MCF 10A (cell line): ENCODE measurements around the gene TMEM201. TPM values are rescaled to one million over a fixed set of nuclear protein-coding genes. Genes with fewer than 3 reads are reported as not detected.

Experiments used
- BruUV-seq: library from RNA; stranded (reverse); fragments of 400-500 nt; replicated peaks from 2 replicates; lab custom pipeline; 2021; lab: Mats Ljungman, UMichigan
- CTCF ChIA-PET: fragments of 300-600 bp; sonication (Branson Sonifier 250); formaldehyde crosslinking; extraction: SDS; loops from one replicate; lab custom pipeline; 2021; ENCODE audit warnings: antibody characterized with exemption, inconsistent platforms; lab: Yijun Ruan, JAX
- POLR2A ChIA-PET: fragments of 300-600, 350-650 bp; sonication (Branson Sonifier 250); formaldehyde crosslinking; extraction: SDS; loops from one replicate; lab custom pipeline; 2020; ENCODE audit warnings: antibody characterized with exemption, inconsistent platforms; lab: Yijun Ruan, JAX
- DNase-seq: peaks from one replicate; pipeline ENCODE4 v3.0.0-alpha.2; 2018; ENCODE audit not compliant: unreplicated experiment
- H3K27ac Mint-ChIP-seq: one replicate; pipeline ENCODE4 v1.8.0; 2022; ENCODE audit warnings: mild to moderate bottlenecking, low read depth, mixed read lengths; ENCODE audit not compliant: unreplicated experiment
- H3K27me3 Mint-ChIP-seq: one replicate; pipeline ENCODE4 v1.8.0; 2022; ENCODE audit warnings: mixed read lengths; ENCODE audit not compliant: insufficient read depth, unreplicated experiment
- H3K36me3 Mint-ChIP-seq: one replicate; pipeline ENCODE4 v1.8.0; 2022; ENCODE audit warnings: mild to moderate bottlenecking, moderate library complexity, mixed read lengths; ENCODE audit not compliant: insufficient read depth, unreplicated experiment
- H3K4me1 Mint-ChIP-seq: one replicate; pipeline ENCODE4 v1.8.0; 2022; ENCODE audit warnings: mixed read lengths; ENCODE audit not compliant: insufficient read depth, unreplicated experiment
- H3K4me3 Mint-ChIP-seq: one replicate; pipeline ENCODE4 v1.8.0; 2022; ENCODE audit warnings: mild to moderate bottlenecking, moderate library complexity, mixed read lengths; ENCODE audit not compliant: unreplicated experiment
- H3K9me3 Mint-ChIP-seq: one replicate; pipeline ENCODE4 v1.8.0; 2022; ENCODE audit warnings: mixed read lengths; ENCODE audit not compliant: unreplicated experiment
- CTCF ChIP-seq: fragments of 200-600 bp; IDR thresholded peaks from one replicate; pipeline ENCODE4 v1.8.0; 2022; ENCODE audit warnings: antibody characterized with exemption, mild to moderate bottlenecking; ENCODE audit not compliant: unreplicated experiment
- intact Hi-C: fragments of 100-400 bp; cut with micrococcal nuclease; formaldehyde crosslinking; loops from 2 replicates; pipeline ENCODE4 v1.14.1; 2022
- total RNA-seq: library from RNA; stranded (reverse); gene quantifications from 2 replicates; pipeline ENCODE4 v1.2.3, GENCODE V29; 2022

Gene TMEM201
- total RNA-seq, 1 experiment from 2014 or later: 11.1 TPM

DNA sequence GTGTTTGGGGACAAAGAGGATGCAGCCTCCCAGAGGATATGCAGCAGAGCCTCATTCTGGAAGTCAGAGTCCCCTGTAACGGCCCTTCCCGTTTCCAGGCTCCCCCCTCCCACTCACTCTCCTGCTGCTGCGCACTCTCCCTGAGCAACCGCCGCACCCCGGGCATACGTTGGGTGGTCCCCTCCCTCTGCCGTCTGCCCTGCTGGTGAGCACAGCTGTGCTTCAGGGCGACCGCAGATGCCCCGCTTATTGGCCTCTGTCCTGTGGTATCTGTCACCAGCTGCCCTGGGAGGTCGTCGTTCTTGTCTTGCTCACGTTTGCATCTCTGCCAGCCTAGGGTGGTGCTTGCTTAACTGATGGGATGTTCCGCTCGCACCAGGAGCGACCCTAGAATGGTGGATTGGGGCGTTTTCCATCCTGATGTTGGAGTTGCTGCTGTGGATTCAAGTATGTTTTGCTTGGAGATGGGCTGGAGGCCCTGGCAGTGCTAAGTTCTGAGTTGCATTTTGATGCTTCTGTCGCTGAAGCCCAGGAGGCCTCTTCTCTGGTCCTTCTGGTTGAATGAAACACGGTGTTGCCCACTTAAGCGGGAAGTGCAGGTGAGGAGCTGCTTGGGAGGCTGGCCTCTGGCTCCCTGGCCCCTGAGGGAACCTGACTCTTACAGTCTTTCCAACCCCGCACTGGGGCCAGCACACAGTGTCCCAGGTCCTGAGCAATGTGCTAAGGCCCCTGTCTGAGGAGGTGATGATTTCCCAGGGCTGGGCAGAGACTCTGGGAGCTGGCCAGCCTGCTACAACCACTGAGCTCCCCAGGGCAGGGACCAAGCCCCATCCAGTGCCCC lies 3.2 kb downstream of the TMEM201 start:
- CTCF ChIA-PET: interaction anchor here (0.6 to 1.7 kb wide), 6 partner anchors 18 to 277 kb away, joined by 3 to 4 read pairs (median 3); no protein-coding TSS in a partner anchor
- Mint-ChIP-seq H3K9me3 (no peaks in the 10 kb centered on the region), H3K4me3 (no peak overlapping the region), H3K36me3 (peaks cover 6% of the 10 kb centered on the region), H3K4me1 (peaks cover 16% of the 10 kb centered on the region), H3K27me3 (no peaks in the 10 kb centered on the region), H3K27ac (no peak overlapping the region)
- TF ChIP-seq CTCF: no peak
- intact Hi-C loops: no loop called here
- BruUV-seq: no TSS peak
- no peak for DNase-seq
- POLR2A ChIA-PET: interaction anchor here (0.6 to 0.7 kb wide), 2 partner anchors 34 to 642 kb away, joined by 3 read pairs; no protein-coding TSS in a partner anchor

- Mint-ChIP-seq H3K27ac (no peak overlapping the region), H3K36me3 (peaks cover 11% of the 10 kb centered on the region), H3K27me3 (no peaks in the 10 kb centered on the region), H3K4me3 (no peak overlapping the region), H3K4me1 (peaks cover 16% of the 10 kb centered on the region), H3K9me3 (no peaks in the 10 kb centered on the region)
- ChIA-PET POLR2A (interaction anchor here (0.6 kb wide), 1 partner anchor 33 kb away, joined by 3 read pairs; no protein-coding TSS in a partner anchor), CTCF (interaction anchor here (0.5 to 1.7 kb wide), 8 partner anchors 9 to 276 kb away, joined by 3 to 6 read pairs (median 3); no protein-coding TSS in a partner anchor)
- intact Hi-C loops: no loop called here
- no TSS peak for BruUV-seq
- no peak for TF ChIP-seq CTCF
- DNase-seq: no peak
Observed at GRCh38 chr1:9592510-9593075, 3.9 kb downstream of the TMEM201 start.

GRCh38 chr1:9593147-9593491 lies 4.4 kb downstream of the TMEM201 start:
- H3K9me3 Mint-ChIP-seq: no peaks in the 10 kb centered on the region
- CTCF ChIA-PET: interaction anchor here (0.5 to 1.7 kb wide), 7 partner anchors 20 to 932 kb away, joined by 3 to 6 read pairs (median 3); no protein-coding TSS in a partner anchor
- no peak overlapping the region for H3K4me3 Mint-ChIP-seq
- TF ChIP-seq CTCF: no peak
- BruUV-seq: no TSS peak
- intact Hi-C loops: no loop called here
- DNase-seq: no peak
- peaks cover 16% of the 10 kb centered on the region for H3K36me3 Mint-ChIP-seq
- H3K27me3 Mint-ChIP-seq: no peaks in the 10 kb centered on the region
- H3K27ac Mint-ChIP-seq: peak overlapping the region; percentile 86
- POLR2A ChIA-PET: no interaction called here
- peaks cover 16% of the 10 kb centered on the region for H3K4me1 Mint-ChIP-seq
